NCI-H1105 (cell line): ENCODE measurements around the gene POR.
"Not testable (repeated sequence)": the region's sequence is repeated elsewhere in the genome, so short reads cannot be mapped to it uniquely, and the experiment has no call there.

Source experiments
- DNase-seq: peaks from one replicate; lab custom pipeline; 2025; lab: John Stamatoyannopoulos, UW

POR gene

GRCh38 chr7:75885036-75885435 is 29.9 kb upstream of the POR start:
- no peak for DNase-seq

GRCh38 chr7:75887669-75888369 is 27.1 kb upstream of the POR start:
- no peak for DNase-seq

DNA sequence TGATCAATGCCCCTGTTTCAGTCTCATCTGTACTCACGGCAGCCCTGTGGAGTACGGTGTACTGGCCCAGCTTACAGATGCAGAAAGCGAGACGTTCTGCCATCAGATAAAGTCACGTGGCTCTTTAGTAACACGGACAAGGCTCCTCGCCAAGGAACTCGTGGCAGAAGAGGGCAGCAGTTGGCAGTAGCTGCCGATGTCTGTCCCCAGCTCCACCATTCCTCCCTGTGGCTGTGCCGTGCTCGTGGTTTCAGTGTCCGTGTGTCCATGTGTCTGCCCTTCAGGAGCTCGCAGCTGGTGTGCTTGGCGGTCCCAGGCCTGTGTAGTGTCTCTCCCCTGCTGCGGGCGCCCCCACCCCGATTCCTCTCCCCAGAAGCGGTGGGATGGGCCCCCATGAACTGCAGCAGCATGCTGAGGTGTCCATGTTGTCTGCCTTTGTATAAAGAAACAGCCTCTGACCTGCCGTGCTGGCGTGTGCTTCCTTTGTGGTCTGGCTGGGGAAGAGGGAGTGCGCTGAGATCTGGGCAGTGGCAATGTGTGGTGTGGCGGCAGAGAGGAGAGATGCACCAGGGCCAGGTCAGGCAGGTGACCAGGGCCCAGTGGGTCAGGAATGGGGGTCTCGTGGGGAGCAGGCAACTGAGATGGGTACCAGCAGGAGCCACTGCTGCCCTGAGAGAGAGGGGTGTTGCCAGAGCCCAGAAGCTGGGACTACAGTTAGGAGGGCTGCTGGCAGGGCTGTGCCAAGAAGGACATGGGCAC is 26.3 kb upstream of the POR start:
- DNase-seq: no peak

DNA sequence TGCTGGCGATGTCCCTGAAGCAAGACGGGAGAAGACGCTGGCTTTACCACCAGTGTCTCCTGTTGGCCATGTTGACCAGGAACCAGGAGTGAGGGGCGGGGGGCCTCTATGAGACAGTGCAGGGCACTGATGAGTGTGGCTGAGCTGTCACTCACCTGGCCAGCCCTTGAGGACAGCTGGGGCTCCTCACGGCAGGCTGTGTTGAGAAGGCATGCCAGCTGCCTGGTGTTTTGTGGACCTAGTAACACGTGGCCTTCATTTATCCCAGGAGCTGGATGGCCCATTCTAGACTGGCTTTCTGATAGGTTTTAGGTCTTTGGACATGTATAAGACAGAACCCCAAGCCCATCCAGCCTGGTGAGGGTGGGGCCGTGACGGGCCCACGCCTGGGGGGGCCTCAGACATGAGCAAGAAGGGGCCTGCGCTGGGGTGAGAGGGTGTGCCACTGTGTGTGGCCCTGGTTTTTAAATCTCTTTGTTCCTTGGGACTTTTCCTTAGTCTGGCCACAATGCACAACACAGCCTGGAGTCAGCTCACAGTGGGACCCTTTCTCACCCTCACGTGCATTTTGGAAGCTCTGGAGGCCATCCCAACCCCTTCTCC is 25.6 kb upstream of the POR start:
- no peak for DNase-seq

- DNase-seq: no peak
Measured at GRCh38 chr7:75889826-75890225, 25.1 kb upstream of the POR start.

DNA sequence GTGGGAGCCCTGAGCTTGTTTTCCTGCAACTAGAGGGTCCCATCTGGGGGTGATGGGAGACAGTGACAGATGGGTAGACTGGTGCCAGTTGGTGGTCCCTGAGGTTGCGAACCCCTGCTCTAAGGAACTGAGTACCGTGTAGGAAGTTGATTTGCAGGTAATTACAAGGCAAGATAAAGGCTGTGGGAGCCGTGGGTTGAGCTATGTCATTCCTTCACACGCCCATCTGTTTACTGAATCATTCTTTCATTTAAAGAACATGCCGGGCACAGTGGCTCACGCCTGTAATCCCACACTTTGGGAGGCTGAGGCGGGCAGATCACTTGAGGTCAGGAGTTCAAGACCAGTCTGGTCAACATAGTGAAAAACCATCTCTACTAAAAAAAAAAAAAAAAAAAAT is 23.7 kb upstream of the POR start:
- DNase-seq: not testable (repeated sequence)

- no peak for DNase-seq
Measured at GRCh38 chr7:75891815-75892411, 23.0 kb upstream of the POR start.

DNA sequence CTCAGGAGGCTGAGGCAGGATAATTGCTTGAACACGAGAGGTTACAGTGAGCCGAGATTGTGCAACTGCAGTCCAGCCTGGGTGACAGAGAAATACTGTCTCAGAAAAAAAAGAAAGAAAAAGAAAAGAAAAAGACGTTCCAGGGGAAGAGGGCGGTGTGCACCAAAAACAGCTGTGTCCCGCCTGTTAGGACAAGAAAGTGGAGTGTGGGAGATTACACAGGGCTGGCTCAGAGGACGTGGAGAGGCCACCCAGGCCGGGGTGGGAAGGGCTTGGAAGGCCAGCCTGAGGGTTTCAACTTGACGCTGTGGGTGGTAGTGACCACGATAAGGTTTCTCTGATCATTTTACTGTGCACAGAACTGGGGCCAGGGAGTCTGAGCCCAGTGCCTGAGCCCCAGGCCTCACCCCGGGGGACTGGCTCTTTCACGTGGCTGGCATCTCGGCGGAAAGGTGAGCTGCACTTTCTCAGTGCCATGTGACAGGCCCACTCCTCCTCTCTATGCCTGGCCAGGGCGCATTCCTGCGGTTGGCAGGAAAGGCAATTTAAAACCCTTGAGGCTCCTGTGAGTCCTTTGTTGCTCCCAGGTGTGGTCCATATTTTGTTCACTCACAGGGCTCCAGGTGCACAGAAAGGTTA is 22.2 kb upstream of the POR start:
- DNase-seq: no peak

- DNase-seq: no peak
Measured at GRCh38 chr7:75896803-75897327, 18.1 kb upstream of the POR start.

GRCh38 chr7:75900617-75901315 is 14.2 kb upstream of the POR start:
- DNase-seq: no peak

GRCh38 chr7:75905785-75906604 is 9.0 kb upstream of the POR start:
- peak; percentile 33 for DNase-seq

DNA sequence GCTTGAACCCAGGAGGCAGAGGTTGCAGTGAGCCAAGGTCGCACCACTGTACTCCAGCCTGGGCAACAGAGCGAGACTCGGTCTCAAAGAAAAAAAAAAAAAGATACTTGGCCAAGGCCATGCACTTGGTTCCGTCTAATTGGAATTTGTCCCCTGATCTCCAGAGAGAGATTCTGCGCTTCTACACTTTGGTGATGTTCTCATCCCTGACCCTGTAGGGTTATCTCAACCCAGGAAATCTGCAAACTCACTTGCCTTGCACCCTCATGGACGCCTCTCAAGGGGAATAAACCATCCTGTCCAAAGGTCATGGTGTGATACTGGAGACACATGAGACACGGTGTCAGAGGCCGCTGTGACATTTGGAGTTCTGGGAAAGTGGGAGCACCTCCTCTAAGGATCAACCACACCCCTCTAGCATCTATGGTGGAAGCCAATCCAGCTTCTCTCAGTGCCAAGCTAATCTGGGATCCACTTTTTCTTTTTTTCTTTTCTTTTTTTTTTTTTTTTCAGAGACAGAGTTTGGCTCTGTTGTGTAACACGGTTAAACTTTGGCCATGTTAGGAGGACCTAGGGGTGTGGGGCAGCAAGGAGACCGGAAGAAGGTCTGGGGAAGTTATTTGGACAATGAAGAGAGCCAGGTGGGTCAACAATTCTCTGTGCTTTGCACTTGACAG is 7.8 kb upstream of the POR start:
- no peak for DNase-seq

DNA sequence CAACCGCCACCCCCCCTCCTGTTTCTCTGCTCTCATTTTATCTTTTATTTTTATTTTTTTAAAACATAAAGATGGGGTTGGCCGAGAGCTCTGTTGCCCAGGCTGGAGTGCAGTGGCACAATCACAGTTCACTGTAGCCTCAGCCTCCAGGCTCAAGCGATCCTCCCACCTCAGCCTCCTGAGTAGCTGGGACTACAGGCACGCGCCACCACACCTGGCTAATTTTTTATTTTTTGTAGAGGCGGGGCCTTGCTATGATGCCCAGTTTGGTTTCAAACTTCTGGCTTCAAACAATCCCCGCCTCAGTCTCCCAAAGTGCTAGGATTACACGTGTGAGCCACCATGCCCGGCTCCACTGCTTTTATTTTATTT is 7.3 kb upstream of the POR start:
- DNase-seq: not testable (repeated sequence)

GRCh38 chr7:75909521-75910132 is 5.3 kb upstream of the POR start:
- DNase-seq: no peak

DNA sequence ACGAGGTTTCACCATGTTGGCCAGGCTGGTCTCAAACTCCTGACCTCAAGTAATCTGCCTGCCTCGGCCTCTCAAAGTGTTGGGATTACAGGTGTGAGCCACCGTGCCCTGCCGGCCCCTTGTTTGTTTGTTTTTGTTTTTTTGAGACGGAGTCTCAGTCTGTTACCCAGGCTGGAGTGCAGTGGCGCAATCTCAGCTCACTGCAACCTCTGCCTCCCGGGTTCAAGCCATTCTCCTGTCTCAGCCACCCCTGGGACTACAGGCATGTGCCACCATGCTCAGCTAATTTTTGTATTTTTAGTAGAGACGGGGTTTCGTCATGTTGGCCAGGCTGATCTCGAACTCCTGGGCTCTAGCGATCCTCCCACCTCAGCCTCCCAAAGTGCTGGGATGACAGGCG is 3.8 kb upstream of the POR start:
- DNase-seq: not testable (repeated sequence)

DNA sequence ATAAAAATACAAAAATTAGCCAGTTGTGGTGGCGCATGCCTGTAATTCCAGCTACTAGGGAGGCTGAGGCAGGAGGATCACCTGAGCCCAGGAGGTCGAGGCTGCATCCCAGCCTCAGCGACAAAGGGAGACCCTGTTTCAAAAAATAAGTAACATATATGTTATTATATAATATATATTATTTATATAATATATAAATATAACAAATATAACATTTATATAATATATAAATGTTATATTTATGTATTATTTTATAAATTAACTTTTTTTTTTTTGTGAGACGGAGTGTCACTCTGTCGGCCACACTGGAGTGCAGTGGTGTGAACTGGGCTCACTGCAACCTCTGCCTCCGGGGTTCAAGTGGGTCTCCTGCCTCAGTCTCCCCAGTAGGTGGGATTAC is 1.5 kb upstream of the POR start:
- DNase-seq: no peak

DNA sequence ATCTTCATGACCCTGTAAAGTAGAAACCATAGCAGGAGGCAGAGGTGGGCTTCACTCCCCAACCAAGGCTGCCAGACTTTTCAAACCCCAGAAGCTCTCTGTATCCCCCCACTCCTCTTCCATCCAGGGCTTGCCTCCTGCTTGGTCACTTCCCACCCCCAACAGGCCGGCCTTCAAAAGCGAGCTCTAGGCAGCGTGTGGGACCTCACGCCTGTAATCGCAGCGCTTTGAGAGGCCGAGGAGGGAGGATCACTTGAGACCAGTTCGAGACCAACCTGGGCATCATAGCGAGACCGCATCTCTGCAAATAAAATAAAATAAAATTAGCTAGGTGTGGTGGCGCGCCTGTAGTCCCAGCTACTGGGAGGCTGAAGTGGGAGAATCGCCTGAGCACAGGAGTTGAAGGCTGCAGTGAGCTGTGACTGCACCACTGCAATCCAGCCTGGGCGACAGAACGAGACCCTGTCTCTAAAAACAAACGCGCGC is 743 bp upstream of the POR start:
- DNase-seq: no peak

GRCh38 chr7:75915416-75916156 is 631 bp downstream of the POR start:
- no peak for DNase-seq

DNA sequence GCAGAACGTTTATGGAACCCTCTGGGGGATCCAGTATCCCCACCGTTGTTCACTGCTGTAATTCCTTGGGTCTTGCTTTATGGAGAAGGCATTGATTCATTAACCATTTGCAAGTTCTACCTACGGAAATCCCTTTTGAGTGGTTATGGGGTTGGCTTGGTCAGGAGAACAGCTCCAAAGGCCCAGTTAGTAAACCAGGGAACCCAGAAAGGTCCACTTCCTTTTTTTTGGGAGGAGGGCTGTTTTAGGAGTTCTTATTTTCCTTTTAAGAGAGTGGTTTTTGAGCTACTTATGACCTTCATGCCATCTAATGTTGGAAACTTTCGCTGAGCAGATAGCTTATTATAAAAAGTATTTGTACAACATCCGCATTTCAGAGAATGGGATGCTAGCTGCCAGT is 1.3 kb downstream of the POR start:
- no peak for DNase-seq
